Effector memory CD4-positive, alpha-beta T cell (primary cell): ENCODE data around the gene TTC23L.
A peak's percentile ranks its signal among the peaks of the same experiment; 100 is the strongest.

Experiments used
- DNase-seq, 3 donors: peaks; one replicate each; pipeline ENCODE4 v3.0.0-alpha.2; 2020
- H3K27ac ChIP-seq: 2 replicates; pipeline ENCODE4 v1.7.0; 2013; ENCODE audit warnings: mild to moderate bottlenecking, low read length, moderate library complexity; ENCODE audit not compliant: insufficient read depth, poor library complexity, severe bottlenecking
- H3K27me3 ChIP-seq: replicated peaks from 2 replicates; pipeline ENCODE4 v1.7.0; 2013; ENCODE audit warnings: mild to moderate bottlenecking, low read length; ENCODE audit not compliant: insufficient read depth, control insufficient read depth, poor library complexity, severe bottlenecking
- H3K36me3 ChIP-seq: 2 replicates; pipeline ENCODE4 v1.7.0; 2013; ENCODE audit warnings: mild to moderate bottlenecking, low read length, moderate library complexity; ENCODE audit not compliant: control insufficient read depth, insufficient read depth
- H3K4me1 ChIP-seq: 2 replicates; pipeline ENCODE4 v1.7.0; 2013; ENCODE audit warnings: low read length, mild to moderate bottlenecking; ENCODE audit not compliant: control insufficient read depth, insufficient read depth, poor library complexity, severe bottlenecking
- H3K4me3 ChIP-seq: 2 replicates; pipeline ENCODE4 v1.7.0; 2013; ENCODE audit warnings: low read length, low read depth, mild to moderate bottlenecking; ENCODE audit not compliant: insufficient read depth, poor library complexity, severe bottlenecking
- H3K9me3 ChIP-seq: 2 replicates; pipeline ENCODE4 v1.7.0; 2013; ENCODE audit warnings: mild to moderate bottlenecking, low read length, moderate library complexity; ENCODE audit not compliant: control insufficient read depth
- total RNA-seq, 3 donors: gene quantifications; one replicate each; lab custom pipeline; 2026; lab: John Stamatoyannopoulos, UW

The TTC23L gene
- total RNA-seq: 0.17 to 3.7 (median 1.9) reads per million in 3 donors

- Histone ChIP-seq H3K9me3 (no peaks in the 10 kb centered on the region), H3K4me1 (no peaks in the 10 kb centered on the region), H3K4me3 (peak within 1 kb of the TSS; percentile 81), H3K36me3 (no peaks in the 10 kb centered on the region), H3K27ac (peak within 1 kb of the TSS; percentile 82), H3K27me3 (no peaks in the 10 kb centered on the region)
- DNase-seq: peak; percentile 87 to 92 (median 89)
These were observed at the start of gene TTC23L for GRCh38 chr5:34838785-34839714. TSS of gene TTC23L (plus strand) at chr5:34839164. CDS start at chr5:34840672, 1,508 bp downstream.

- DNase-seq: no peak
- no peaks in the 10 kb centered on the region for H3K27me3 ChIP-seq
- H3K4me1 ChIP-seq: no peaks in the 10 kb centered on the region
- H3K9me3 ChIP-seq: no peaks in the 10 kb centered on the region
- no peak overlapping the region for H3K4me3 ChIP-seq
- no peaks in the 10 kb centered on the region for H3K36me3 ChIP-seq
- H3K27ac ChIP-seq: no peak overlapping the region
These were observed 49.3 kb upstream of the TTC23L start for GRCh38 chr5:34789639-34790038.

- H3K4me1 ChIP-seq: no peaks in the 10 kb centered on the region
- H3K27me3 ChIP-seq: no peaks in the 10 kb centered on the region
- no peaks in the 10 kb centered on the region for H3K36me3 ChIP-seq
These were observed 48.9 kb upstream of the TTC23L start for GRCh38 chr5:34790069-34790468.

GRCh38 chr5:34791761-34792244, 47.2 kb upstream of the TTC23L start:
- Histone ChIP-seq H3K27me3 (no peaks in the 10 kb centered on the region), H3K4me1 (no peaks in the 10 kb centered on the region), H3K9me3 (no peaks in the 10 kb centered on the region), H3K27ac (no peak overlapping the region), H3K36me3 (no peaks in the 10 kb centered on the region), H3K4me3 (no peak overlapping the region)
- no peak for DNase-seq

More at GRCh38 chr5:34790069-34790468, 48.9 kb upstream of the TTC23L start:
- no peak for DNase-seq
- H3K27ac ChIP-seq: no peak overlapping the region
- H3K9me3 ChIP-seq: no peaks in the 10 kb centered on the region
- H3K4me3 ChIP-seq: no peak overlapping the region

- no peak for DNase-seq
- no peaks in the 10 kb centered on the region for H3K27me3 ChIP-seq
- H3K4me3 ChIP-seq: no peak overlapping the region
- H3K36me3 ChIP-seq: no peaks in the 10 kb centered on the region
- no peak overlapping the region for H3K27ac ChIP-seq
- no peaks in the 10 kb centered on the region for H3K4me1 ChIP-seq
- no peaks in the 10 kb centered on the region for H3K9me3 ChIP-seq
These were observed 36.0 kb upstream of the TTC23L start for GRCh38 chr5:34802834-34803563.

GRCh38 chr5:34803974-34804732, 34.8 kb upstream of the TTC23L start:
- no peak overlapping the region for H3K4me3 ChIP-seq
- H3K4me1 ChIP-seq: no peaks in the 10 kb centered on the region
- H3K27me3 ChIP-seq: no peaks in the 10 kb centered on the region
- DNase-seq: no peak
- H3K27ac ChIP-seq: no peak overlapping the region
- no peaks in the 10 kb centered on the region for H3K9me3 ChIP-seq
- H3K36me3 ChIP-seq: no peaks in the 10 kb centered on the region

GRCh38 chr5:34804913-34805312, 34.1 kb upstream of the TTC23L start:
- Histone ChIP-seq H3K4me3 (no peak overlapping the region), H3K27me3 (no peaks in the 10 kb centered on the region), H3K4me1 (no peaks in the 10 kb centered on the region), H3K36me3 (no peaks in the 10 kb centered on the region), H3K9me3 (no peaks in the 10 kb centered on the region), H3K27ac (no peak overlapping the region)
- DNase-seq: no peak

GRCh38 chr5:34806532-34806931, 32.4 kb upstream of the TTC23L start:
- DNase-seq: no peak
- H3K27ac ChIP-seq: no peak overlapping the region
- H3K4me1 ChIP-seq: no peaks in the 10 kb centered on the region
- H3K9me3 ChIP-seq: no peaks in the 10 kb centered on the region
- H3K36me3 ChIP-seq: no peaks in the 10 kb centered on the region
- H3K27me3 ChIP-seq: no peaks in the 10 kb centered on the region
- no peak overlapping the region for H3K4me3 ChIP-seq

- Histone ChIP-seq H3K27ac (no peak overlapping the region), H3K36me3 (no peaks in the 10 kb centered on the region), H3K4me3 (no peak overlapping the region), H3K4me1 (no peaks in the 10 kb centered on the region), H3K9me3 (no peaks in the 10 kb centered on the region), H3K27me3 (no peaks in the 10 kb centered on the region)
- no peak for DNase-seq
These were observed 27.3 kb upstream of the TTC23L start for GRCh38 chr5:34811706-34812105.
